ENCODE measurements around the gene KIAA1958.
"Not testable (repeated sequence)": the region's sequence is repeated elsewhere in the genome, so short reads cannot be mapped to it uniquely, and the experiment has no call there.

Gene KIAA1958

DNA sequence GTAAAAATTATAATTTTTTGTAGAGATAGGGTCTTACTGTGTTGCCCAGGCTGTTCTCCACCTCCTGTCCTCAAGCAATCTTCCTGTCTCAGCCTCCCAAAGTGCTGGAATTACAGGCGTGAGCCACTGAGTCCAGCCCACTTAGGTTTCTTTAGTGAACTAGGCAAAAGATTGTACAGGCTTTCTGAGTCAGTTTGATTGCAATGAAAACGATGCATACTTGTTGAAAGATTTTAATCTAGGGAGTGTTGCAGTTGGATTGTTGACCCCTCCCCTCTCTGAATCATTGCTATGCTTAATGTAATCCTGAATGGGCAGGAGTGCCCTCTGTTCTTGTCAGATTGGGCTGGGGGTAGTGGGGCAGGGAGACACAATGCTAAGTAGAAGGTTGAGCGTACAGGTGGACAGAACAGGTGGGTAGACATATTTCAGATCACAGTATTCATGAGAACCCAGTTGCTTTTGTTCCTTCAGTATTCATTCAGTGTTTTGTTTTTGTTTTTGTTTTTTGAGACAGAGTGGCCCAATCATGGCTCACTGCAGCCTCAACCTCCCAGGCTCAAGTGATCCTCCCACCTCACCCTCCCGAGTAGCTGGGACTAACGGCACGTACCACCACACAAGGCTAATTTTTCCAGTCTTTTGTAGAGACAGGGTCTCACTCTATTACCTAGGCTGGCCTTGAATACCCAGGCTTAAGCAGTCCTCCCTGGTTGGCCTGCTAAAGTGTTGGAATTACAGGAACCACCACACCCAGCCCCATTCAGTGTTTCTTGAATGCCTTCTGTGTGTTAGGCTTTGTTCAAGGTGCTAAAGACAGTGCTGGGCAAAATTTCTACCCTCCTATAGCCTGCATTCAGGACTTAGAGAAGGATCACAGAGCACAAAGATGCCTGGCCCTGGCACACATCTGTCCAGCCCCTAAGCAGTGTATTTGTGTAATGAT lies 70.1 kb downstream of the KIAA1958 start:
- no peak for DNase-seq

GRCh38 chr9:112558476-112558875 lies 71.8 kb downstream of the KIAA1958 start:
- DNase-seq = no peak

GRCh38 chr9:112558978-112559377 lies 72.4 kb downstream of the KIAA1958 start:
- DNase-seq = no peak

- DNase-seq = no peak
These were observed 73.2 kb downstream of the KIAA1958 start for GRCh38 chr9:112559629-112560413.

DNA sequence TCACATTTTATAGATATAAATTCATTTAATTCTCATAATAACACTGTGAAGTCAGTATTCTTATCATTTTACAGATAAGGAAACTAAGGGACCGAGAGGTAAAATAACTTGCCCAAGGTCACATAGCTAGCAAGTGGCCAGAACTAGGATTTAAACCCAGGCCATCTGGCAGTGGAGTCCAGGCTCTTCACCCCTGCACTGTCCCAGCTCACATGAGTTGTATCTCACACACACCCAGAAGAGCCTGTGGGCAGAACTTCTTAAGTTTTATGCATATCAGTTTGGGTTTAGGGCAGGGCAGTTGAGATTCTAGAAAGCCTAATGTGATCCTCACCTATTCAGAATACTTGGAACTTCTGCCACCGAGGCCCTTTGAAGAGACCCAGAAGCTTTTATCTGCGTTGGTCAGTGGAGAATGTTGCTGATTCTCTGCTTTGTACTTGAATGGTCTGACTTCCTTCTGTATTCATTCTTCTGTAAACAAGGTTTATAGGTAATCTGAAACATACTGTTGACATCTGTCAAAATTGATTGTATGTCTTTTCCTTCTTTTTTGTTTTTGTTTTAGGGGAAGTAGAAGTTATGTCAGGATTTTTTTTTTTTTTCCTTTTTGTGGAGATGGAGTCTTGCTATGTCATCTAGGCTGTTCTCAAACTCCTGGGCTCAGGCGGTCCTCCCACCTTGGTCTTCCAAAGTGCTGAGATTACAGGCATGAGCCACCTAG lies 75.8 kb downstream of the KIAA1958 start:
- DNase-seq = no peak

DNA sequence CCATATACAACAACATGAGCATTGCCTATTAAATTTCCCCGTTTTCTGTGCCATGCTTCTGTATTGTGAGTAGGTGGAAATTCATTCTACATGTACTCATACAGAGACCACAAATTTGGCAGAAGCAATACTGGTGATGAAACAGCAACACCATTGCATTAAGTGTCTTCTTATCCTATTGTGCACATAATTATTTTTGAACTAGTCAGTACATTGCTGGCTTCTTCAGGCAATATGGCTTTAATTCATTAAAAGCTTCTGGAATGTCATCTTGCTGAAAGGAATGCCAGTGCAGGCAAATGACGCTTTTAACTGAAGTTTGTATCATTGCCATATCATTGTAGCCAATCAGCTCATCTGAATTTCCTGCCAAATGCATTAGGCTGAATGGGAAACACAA lies 82.6 kb downstream of the KIAA1958 start:
- no peak for DNase-seq

DNA sequence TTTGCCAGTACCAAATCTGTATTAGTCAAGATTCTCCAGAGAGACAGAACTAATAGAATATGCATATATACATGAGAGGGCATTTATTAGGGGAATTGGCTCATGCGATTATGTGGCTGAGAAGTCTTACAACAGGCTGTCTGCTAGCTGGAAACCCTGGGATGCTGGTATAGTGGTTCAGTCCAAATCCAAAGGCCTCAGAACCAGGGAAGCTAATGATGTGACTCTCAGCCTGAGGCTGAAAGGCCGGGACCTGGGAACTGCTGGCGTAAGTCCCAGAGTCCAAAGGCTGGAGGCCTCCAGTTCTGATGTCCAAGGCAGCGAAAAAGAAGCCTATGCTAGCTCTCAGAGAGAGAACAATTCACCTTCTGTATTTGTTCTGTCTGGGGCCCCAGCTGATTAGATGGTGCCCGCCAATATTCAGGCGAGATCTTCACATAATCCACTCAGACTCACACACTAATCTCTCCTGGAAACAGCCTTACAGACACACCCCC lies 84.1 kb downstream of the KIAA1958 start:
- DNase-seq = no peak

- DNase-seq = no peak
These were observed 85.2 kb downstream of the KIAA1958 start for GRCh38 chr9:112571624-112572355.

DNA sequence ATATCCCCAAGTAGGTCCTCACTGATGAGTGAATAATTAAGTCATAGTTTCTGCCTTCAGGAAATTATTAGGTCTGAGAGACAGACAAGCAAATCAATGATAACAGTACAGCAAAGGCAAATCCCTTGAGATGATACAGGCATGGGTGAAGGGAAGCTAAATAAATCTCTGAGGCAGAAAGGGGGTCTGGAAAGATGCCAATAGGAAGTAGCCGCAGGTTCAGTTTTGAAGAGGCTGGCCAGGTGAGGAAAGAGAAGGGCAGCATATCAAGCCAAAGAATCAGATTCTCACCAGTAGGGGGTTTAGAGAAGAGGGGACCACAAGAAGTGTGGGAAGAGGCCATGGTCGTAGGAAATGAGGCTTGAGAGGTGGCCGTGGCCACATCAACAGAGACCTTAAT lies 85.8 kb downstream of the KIAA1958 start:
- no peak for DNase-seq

GRCh38 chr9:112574008-112574407 lies 87.4 kb downstream of the KIAA1958 start:
- no peak for DNase-seq

DNA sequence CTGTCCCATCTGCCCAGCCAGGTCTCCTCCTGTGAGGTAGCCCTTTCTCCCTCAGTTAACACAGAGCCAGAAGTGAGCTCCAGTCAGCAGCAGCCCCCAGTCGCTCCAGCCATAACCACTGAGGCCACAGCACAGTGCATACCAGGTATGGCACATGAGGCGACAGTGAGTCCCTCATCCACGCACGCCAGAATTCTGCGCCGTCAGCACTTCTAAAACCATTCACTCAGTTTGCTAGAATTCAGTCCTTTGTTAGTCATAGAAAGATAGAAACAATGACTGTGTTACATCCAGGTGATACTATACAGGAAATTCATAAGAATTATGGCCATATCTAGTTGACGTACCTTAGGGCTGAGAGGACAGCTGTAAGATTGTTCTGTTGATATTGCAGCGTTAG lies 88.5 kb downstream of the KIAA1958 start:
- no peak for DNase-seq

DNA sequence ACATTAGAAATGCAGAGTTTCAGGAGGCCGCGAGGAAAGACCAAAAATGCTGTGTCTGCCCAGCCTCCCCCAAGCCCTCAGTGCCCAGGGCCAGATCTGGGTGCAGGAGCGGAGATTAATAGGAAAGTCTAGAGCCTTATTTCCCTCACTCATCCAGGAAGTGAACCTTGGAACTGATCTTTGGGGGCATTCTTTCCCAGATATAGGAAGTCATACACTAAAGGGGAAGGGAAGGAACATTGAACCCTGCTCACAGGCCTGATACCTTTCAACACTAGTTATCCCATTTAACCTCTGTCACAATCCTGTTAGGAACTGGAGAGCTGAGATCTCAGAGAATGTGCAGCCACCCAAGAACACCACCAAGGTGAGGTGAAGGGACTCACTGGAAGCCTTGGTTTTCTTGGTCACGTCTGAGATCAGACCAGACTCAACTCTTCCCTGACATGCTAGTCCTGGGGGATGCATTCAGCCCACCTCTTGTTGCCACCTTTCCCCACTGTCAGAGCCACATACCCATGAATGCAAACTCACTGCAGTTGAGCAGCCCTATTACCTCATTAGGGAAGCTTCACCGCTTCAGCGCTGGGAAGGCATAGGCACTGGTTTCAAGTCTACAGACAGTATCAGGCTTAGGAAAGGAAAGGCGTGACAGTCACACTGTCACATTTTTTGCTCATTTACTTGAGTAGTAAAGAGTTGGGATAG lies 95.0 kb downstream of the KIAA1958 start:
- no peak for DNase-seq

DNA sequence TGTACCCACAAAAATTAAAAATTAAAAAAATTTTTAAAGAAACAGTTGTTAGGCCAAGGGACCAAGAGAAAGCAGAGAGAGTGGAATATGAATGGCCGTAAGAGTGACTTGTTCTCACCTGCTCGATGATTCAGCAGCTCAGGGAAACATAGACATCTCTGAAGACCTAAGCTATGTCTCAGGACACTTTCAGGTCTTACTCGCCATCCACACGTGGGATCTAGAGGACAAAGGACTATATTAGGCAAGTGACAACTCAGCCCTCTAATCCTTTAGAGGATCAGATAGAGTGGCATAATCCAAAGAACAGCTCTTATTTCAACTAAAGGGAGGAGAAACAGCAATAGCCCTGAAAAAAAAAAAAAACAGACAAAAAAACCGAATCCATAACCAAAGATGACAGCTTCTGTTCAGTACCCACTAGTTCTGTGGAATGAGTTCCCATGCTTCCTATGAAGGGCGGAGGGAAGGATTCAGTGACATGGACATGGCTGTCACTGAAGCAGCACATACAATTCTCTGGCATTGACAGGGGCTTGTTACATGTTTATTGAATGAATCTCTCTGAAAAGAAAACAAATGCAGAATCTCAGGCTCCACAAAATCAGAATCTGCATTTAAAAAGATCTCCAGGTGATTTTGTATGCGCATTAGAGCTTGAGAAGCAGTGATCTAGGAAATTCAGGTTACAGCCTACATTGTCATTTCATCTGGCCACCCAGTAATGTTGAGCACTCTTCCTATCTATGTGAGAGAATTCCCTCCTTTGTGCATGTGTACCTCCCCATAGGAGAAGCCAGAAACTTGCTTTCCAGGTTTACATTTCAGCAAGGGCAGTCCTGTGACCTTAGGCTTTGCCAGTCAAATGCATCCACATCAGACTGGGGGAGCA lies 96.0 kb downstream of the KIAA1958 start:
- no peak for DNase-seq

DNA sequence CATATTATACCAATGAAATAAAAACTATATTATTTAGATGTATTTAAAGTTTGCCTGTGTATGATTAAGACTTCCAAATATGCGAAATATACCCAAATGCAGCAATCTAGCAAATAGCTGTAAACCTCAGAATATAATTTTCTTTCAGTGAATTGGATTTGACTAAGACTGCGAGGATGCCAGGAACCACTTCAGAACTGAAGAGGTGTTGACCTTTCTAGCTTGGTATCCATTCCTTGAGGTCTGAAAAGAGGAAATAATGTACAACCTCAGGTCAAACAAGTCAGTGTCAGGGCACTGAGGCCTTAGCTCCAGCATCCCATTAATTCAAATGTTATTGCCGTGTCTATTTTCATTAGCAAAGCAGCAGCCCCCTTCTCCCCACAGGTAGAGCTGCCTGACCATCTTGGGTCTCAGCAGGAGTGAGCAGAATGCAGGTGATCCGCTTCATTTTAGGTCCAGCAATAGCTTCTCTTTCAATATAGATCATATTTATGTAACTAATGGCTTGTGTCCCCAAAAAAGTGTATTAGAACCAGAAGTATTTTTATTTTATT lies 100.0 kb downstream of the KIAA1958 start:
- DNase-seq = no peak

DNA sequence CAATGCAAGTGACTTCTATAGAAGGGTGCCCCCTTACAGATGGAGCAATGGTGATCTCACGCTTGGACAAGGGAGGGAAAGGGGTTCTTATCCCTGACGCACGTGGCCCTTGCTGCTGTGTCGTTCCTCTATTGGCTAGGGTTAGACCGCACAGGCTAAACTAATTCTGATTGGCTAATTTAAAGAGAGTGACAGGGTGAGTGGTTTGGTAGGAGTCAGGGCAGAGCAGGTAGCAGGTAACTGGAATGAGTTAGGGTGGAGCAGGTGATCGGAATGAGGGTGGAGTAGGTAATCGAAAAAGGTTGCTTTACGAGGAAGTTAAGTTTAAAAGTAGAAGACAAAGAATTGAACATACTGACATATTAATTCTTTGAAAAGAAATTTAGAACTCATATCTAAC lies 105.2 kb downstream of the KIAA1958 start:
- not testable (repeated sequence) for DNase-seq

GRCh38 chr9:112599732-112600131 lies 113.1 kb downstream of the KIAA1958 start:
- DNase-seq = no peak

DNA sequence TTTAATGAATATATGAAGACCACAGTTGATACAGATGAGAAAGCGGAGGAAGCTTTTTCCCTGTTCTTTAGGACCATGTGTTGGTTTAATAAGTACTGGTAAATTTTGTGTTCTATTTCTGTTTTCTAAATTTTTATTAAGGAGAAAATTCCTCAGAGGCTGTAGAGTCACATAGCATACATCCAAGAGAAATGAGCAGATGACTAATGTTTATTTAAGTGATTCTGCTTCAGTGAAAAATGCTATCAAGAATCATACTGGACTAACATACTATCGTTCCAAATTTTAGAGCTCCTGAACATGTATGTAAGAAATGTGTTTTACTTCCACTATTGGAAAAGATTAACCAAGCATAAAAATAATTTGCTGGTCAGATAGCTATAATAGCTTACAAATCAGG lies 115.0 kb downstream of the KIAA1958 start:
- DNase-seq = no peak

GRCh38 chr9:112604790-112605189 lies 118.2 kb downstream of the KIAA1958 start:
- DNase-seq = no peak

GRCh38 chr9:112605518-112605917 lies 118.9 kb downstream of the KIAA1958 start:
- DNase-seq = no peak

DNA sequence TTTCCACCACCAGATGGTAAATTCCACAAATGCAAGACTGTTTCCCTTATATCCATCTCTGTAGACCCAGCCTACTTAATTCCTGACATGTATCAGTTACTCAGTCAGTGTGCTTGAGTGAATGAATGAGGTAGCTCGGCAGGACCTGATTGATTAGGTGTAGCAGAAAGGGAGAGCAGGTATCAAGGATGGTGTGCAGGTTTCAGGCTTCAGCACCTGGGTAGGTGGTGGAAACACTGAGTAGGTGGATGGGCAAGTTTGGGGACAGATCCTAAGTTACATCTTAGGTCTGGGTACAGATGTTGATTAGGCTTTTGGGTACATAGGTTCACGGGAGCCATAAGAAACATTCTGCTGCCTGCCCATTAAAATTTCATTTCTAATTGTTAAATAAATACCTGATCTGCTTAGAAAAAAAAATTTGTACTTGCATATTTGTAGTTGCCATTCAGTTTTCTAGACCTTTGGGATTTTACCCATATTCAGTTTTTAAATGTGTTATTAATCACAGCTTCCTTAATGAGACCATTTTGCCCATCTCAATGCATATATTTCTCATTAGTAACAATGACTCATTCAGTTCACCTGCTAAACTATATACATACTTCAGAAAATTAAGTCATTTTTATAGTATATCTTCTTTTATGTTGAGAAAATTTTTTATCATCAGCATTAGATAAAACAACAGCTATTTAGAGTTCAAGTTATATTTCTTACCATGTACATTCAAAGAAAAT lies 119.5 kb downstream of the KIAA1958 start:
- DNase-seq = no peak
